ENCODE data around the gene SGCD.

The SGCD gene

GRCh38 chr5:156420665-156421064 is 93.7 kb downstream of the SGCD start:
- no peak for DNase-seq (ENCODE audit: low read depth)
- TF ChIP-seq, protein P1, sequence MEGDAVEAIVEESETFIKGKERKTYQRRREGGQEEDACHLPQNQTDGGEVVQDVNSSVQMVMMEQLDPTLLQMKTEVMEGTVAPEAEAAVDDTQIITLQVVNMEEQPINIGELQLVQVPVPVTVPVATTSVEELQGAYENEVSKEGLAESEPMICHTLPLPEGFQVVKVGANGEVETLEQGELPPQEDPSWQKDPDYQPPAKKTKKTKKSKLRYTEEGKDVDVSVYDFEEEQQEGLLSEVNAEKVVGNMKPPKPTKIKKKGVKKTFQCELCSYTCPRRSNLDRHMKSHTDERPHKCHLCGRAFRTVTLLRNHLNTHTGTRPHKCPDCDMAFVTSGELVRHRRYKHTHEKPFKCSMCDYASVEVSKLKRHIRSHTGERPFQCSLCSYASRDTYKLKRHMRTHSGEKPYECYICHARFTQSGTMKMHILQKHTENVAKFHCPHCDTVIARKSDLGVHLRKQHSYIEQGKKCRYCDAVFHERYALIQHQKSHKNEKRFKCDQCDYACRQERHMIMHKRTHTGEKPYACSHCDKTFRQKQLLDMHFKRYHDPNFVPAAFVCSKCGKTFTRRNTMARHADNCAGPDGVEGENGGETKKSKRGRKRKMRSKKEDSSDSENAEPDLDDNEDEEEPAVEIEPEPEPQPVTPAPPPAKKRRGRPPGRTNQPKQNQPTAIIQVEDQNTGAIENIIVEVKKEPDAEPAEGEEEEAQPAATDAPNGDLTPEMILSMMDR (IDR thresholded peaks at IDR 0.05; ENCODE audit: control insufficient read depth, extremely low read depth, insufficient read depth): no peak
- no peak overlapping the region for H3K4me3 ChIP-seq (ENCODE audit: low read depth, low read length)

DNA sequence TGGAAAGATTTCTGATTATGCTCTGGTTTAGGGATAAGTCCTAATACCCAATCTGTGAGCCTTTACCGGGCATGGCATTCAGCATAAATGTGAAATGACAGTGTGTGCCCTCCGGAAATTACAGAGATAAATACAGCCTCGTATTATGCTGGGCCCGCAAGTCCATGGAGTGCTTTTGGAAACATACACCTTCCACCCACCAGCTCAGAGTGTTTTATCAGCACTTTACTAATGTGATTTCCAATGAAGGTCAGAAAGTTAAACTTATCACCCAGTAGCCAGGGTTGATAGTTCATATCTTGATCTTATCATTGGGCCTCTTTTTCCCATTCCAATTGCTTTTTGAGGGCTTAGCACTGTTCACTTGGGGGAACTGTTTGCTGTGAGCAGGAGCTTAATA is 94.8 kb downstream of the SGCD start:
- H3K4me3 ChIP-seq (ENCODE audit: low read depth, low read length): no peak overlapping the region
- DNase-seq (ENCODE audit: low read depth): no peak
- TF ChIP-seq, protein P1 (IDR thresholded peaks at IDR 0.05; ENCODE audit: control insufficient read depth, extremely low read depth, insufficient read depth): no peak

DNA sequence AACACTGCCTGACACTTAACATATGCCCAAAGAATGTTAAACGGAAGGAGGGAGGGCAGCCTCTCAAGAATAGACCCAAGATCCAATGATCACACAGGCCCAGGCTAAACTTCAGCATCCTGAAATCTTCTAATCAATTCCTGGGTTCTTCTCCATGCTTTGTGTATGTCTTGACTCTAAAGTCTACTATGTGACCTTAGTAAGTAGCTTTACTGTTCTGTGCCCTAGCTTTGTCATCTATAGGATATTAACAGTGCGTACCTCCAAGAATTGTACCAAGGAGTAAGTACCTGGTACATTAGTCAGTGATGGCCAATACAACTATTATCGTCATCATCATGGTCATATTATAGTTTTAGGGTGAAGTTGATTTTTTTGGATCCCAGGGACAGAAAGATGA is 96.6 kb downstream of the SGCD start:
- TF ChIP-seq, protein P1 (IDR thresholded peaks at IDR 0.05; ENCODE audit: control insufficient read depth, extremely low read depth, insufficient read depth): no peak
- no peak for DNase-seq (ENCODE audit: low read depth)
- no peak overlapping the region for H3K4me3 ChIP-seq (ENCODE audit: low read depth, low read length)

DNA sequence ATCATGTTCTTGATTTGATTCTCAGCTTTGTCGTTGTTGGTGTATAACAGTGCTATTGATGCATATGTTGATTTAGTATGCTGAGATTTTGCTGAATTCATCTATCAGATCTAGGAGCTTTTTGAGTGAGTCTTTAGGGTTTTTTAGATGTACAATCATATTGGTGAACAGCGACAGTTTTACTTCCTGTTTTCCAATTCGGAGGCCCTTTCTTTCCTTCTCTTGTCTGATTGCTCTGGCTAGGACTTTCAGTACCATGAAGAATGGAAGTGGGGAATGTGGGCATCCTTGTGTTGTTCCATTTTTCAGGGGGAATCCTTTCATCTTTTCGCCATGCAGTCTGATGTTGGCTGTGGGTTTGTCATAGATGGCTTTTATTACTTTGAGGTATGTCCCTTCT is 100.4 kb downstream of the SGCD start:
- TF ChIP-seq, protein P1 (IDR thresholded peaks at IDR 0.05; ENCODE audit: control insufficient read depth, extremely low read depth, insufficient read depth): no peak
- no peak for DNase-seq (ENCODE audit: low read depth)
- no peak overlapping the region for H3K4me3 ChIP-seq (ENCODE audit: low read depth, low read length)

GRCh38 chr5:156431956-156432829 is 105.2 kb downstream of the SGCD start:
- TF ChIP-seq, protein P1 (IDR thresholded peaks at IDR 0.05; ENCODE audit: control insufficient read depth, extremely low read depth, insufficient read depth): no peak
- DNase-seq (ENCODE audit: low read depth): no peak
- H3K4me3 ChIP-seq (ENCODE audit: low read depth, low read length): no peak overlapping the region

DNA sequence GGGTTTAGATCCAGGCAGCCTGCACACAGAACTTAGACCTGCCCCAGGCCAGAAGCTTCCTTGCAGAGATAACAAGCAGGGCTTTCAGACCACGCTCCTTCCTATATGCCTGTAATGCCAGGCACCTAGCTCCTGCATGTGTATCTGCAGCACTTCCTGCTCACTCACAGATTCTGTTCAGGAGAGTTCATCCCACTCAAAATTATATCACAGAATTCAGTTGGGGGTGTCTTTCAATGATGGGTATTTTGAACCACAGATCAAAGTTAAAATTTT is 105.8 kb downstream of the SGCD start:
- no peak overlapping the region for H3K4me3 ChIP-seq (ENCODE audit: low read depth, low read length)
- TF ChIP-seq, protein P1 (IDR thresholded peaks at IDR 0.05; ENCODE audit: control insufficient read depth, extremely low read depth, insufficient read depth): no peak
- DNase-seq (ENCODE audit: low read depth): no peak

GRCh38 chr5:156434471-156434870 is 107.5 kb downstream of the SGCD start:
- TF ChIP-seq, protein P1 (IDR thresholded peaks at IDR 0.05; ENCODE audit: control insufficient read depth, extremely low read depth, insufficient read depth): no peak
- no peak for DNase-seq (ENCODE audit: low read depth)

More at GRCh38 chr5:156434471-156434870, 107.5 kb downstream of the SGCD start:
- no peak overlapping the region for H3K4me3 ChIP-seq (ENCODE audit: low read depth, low read length)
